Lower lobe of right lung (tissue), 2 donors: ENCODE results near the gene GPR137B. TPM values are rescaled to one million over a fixed set of nuclear protein-coding genes. Genes with fewer than 3 reads are reported as not detected.

Source experiments
- ATAC-seq, 2 donors: fragments of 200-7000 bp; cut with Tn5 transposase; one replicate each; pipeline ENCODE4 v1.9.1; 2020 to 2022; ENCODE audit warnings: mild to moderate bottlenecking in 2 of 2, moderate library complexity in 2 of 2
- DNase-seq: peaks from one replicate; pipeline ENCODE4 v3.0.0-alpha.2; 2020
- H3K27ac ChIP-seq: fragments of 200-600 bp; one replicate; pipeline ENCODE4 v1.8.0; 2022
- H3K27me3 ChIP-seq: fragments of 200-600 bp; one replicate; pipeline ENCODE4 v1.8.0; 2022; ENCODE audit warnings: low read depth
- H3K36me3 ChIP-seq: fragments of 200-600 bp; one replicate; pipeline ENCODE4 v1.8.0; 2022; ENCODE audit warnings: mild to moderate bottlenecking
- H3K4me1 ChIP-seq: fragments of 200-600 bp; one replicate; pipeline ENCODE4 v1.8.0; 2022
- H3K4me3 ChIP-seq: fragments of 200-600 bp; one replicate; pipeline ENCODE4 v1.8.0; 2022; ENCODE audit warnings: mild to moderate bottlenecking
- H3K9me3 ChIP-seq: fragments of 200-600 bp; one replicate; pipeline ENCODE4 v1.8.0; 2022
- intact Hi-C: fragments of 100-400 bp; cut with DNase I; formaldehyde crosslinking; loops from one replicate; pipeline ENCODE4 v1.11.0; 2022
- total RNA-seq: library from RNA; stranded (reverse); fragmentation: NEBNext Ultra II Directional; extraction: Animal tissue kit (Norgen Biotek cat#: 25700); gene quantifications from one replicate; pipeline ENCODE4 v1.2.1, GENCODE V29; 2021
- TF ChIP-seq, protein P1 (sequence below): fragments of 200-600 bp; IDR thresholded peaks from one replicate; pipeline ENCODE4 v1.8.0; 2022; ENCODE audit warnings: antibody characterized with exemption, mild to moderate bottlenecking
- donor health status: DM: no; HTN: yes; CAD: no; lungs with severe emphysema.

Gene GPR137B
- total RNA-seq, 1 donor from 2014 or later: 38.3 TPM

DNA sequence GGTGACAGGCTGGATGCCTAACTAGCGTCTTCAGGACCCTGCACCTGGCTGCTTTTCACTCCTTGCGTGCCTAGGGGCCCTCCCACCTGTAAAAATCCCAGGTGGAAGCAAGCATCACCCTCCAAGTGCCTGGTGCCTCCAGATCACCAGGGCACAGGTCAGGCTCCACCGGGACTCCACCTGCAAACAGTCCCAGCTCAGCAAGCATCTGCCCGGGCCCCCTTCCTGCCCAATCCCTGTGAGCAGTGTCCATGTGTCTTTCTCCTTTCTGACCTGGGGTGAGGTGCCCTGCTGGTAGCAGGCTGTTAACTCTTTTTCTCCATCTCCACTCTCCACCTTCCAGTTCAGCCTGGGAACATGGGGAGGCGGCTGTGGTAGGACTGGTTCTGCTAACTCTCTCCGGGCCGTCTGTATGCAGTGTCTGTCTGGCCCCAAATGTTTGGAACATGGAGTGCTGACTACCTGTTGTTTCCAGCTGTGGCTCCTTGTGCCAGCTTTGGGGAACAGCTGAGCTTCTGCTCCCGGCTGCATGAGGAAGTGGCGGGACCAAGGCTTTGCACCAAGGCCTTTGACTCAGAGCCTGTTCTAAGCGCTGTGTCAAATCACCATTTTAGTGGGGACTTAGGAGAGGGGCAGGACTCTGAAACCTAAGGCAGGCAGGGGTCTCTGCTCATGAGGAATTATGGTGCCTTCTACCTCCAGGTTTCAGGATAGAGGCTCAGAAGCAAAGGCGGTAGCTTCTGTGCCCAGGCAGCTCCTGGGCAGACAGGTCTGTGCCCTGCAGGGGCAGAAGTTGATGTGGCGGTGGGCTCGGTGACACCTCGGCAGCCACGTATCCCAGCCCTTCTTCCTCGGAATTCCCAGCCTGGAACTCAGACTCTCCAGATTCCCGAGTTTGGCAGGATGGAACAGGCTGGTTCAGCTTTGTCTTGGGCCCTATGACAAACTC, 5.5 kb downstream of the GPR137B start:
- no peak overlapping the region for H3K4me3 ChIP-seq
- DNase-seq (no peak), ATAC-seq (no peak)
- TF ChIP-seq, protein P1, sequence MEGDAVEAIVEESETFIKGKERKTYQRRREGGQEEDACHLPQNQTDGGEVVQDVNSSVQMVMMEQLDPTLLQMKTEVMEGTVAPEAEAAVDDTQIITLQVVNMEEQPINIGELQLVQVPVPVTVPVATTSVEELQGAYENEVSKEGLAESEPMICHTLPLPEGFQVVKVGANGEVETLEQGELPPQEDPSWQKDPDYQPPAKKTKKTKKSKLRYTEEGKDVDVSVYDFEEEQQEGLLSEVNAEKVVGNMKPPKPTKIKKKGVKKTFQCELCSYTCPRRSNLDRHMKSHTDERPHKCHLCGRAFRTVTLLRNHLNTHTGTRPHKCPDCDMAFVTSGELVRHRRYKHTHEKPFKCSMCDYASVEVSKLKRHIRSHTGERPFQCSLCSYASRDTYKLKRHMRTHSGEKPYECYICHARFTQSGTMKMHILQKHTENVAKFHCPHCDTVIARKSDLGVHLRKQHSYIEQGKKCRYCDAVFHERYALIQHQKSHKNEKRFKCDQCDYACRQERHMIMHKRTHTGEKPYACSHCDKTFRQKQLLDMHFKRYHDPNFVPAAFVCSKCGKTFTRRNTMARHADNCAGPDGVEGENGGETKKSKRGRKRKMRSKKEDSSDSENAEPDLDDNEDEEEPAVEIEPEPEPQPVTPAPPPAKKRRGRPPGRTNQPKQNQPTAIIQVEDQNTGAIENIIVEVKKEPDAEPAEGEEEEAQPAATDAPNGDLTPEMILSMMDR: no peak
- no peaks in the 10 kb centered on the region for H3K9me3 ChIP-seq
- H3K36me3 ChIP-seq: no peaks in the 10 kb centered on the region
- intact Hi-C loops: no loop called here
- peaks cover 18% of the 10 kb centered on the region for H3K4me1 ChIP-seq
- H3K27me3 ChIP-seq: no peaks in the 10 kb centered on the region
- H3K27ac ChIP-seq: no peak overlapping the region

DNA sequence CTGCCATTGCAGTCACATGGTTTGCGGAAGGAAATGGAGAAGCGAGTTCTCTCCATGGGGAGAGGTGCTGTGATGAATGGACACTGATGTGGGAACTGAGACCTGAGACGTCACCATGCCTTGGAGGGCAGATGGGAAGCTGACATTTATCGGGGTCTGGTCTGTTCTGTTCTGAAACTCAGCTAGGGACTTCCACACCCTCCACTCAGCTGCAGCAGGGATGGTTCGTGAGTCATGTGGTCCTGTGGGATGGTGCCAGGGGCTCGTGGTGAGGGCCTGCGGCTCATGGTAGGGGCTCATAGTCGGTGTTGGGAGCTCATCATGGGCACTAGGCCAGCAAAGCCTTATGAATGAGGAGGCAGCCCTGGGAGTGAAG, 6.1 kb downstream of the GPR137B start:
- intact Hi-C loops: no loop called here

DNA sequence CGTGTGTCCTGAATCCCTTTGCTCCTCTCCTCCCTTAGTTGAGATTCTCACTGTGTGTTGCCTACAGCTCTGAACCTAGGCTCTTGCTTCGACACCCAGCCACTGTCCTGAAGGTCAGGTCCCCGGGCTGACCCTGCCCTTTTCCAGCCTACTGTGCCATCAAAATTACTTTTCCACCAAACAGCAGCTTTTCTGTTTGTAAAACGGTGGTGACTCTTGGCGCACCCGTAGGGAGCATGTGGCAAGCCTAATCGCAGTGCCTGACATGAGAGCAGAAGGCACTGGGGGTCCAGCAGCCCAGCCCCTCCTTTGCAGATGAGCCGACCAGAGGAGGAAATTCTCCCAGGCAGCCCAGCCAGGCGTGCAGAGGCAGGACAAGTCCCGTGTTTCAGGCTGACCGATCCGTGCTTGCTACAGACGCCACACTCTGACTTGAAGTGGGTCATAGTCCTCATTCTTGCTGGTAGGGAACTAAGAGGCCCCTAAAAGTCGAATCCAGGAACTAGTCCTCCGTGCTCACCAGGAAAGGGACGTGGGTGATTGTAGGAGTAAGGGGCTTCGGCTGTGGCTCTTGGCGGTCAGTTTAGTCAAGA, 6.8 kb downstream of the GPR137B start:
- H3K4me1 ChIP-seq: peaks cover 14% of the 10 kb centered on the region
- TF ChIP-seq, protein P1: no peak
- DNase-seq: no peak
- no peaks in the 10 kb centered on the region for H3K36me3 ChIP-seq
- intact Hi-C loops: no loop called here
- no peak for ATAC-seq
- H3K27ac ChIP-seq: no peak overlapping the region
- no peak overlapping the region for H3K4me3 ChIP-seq
- no peaks in the 10 kb centered on the region for H3K27me3 ChIP-seq
- no peaks in the 10 kb centered on the region for H3K9me3 ChIP-seq

More for the DNA sequence above, 6.1 kb downstream of the GPR137B start:
- Histone ChIP-seq H3K4me1 (peaks cover 18% of the 10 kb centered on the region), H3K27me3 (no peaks in the 10 kb centered on the region), H3K27ac (no peak overlapping the region), H3K4me3 (no peak overlapping the region), H3K9me3 (no peaks in the 10 kb centered on the region), H3K36me3 (no peaks in the 10 kb centered on the region)
- TF ChIP-seq, protein P1: no peak
- peak in 1 of 2 donors; percentile 13 for ATAC-seq
- no peak for DNase-seq

DNA sequence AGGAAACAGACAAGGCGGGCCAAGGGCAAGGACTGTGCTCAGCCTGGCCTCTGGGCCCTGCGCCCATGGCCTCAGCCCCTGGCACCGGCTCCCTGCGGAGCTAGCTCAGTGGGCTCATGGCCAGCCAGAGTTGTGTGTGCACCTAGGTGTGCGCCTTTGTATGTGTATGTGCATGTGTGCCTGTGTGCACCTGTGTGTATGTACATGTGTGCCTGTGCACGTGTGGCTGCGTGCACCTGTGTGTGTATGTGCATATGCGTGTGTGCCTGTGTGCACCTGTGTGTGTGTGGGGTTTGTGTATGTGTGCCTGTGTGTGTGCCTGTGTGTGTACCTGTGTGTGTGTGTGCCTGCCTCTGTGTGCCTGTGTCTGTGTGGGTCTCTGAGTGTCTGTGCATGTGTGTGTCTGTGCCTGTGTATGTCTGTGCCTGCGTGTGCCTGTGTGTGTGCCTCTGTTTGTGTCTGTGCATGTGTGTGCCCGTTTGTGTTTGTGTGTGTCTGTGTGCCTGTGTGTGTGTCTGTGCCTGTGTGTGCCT, 7.4 kb downstream of the GPR137B start:
- H3K4me3 ChIP-seq: no peak overlapping the region
- H3K4me1 ChIP-seq: peaks cover 8% of the 10 kb centered on the region
- DNase-seq (no peak), ATAC-seq (peak in 1 of 2 donors; percentile 27)
- H3K27me3 ChIP-seq: no peaks in the 10 kb centered on the region
- H3K9me3 ChIP-seq: no peaks in the 10 kb centered on the region
- no peaks in the 10 kb centered on the region for H3K36me3 ChIP-seq
- intact Hi-C loops: no loop called here
- TF ChIP-seq, protein P1: no peak
- H3K27ac ChIP-seq: no peak overlapping the region

DNA sequence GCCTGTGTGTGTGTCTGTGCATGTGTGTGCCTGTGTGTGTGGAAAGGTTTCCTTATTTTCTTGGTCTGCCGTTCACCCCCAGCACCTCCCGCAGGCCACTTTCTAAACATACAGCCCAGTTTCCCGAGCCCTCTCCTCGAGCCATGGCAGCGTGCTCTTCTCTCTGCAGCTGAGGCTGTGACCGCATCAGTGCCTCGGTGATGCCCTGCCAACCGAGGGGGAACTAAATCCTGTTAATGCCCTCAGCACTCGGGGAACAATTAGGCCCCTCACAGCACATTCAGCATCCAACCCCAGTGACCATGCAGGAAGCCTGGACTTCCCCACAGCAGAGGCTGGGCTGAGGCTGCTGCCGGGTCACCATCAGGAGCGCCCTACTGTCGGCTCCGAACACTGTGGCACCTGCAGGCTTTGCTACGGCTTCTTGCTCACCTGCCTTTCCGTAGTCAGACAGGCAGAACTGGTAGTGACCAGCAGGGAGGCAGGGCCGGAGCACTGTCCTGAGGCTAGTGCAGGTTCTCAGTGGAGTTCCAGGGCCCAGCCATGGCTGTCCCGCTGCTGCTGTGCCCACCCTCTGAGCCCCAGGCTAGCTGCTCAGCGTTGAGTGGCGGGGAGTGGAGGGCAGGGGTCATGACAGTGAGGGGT, 8.1 kb downstream of the GPR137B start:
- intact Hi-C loops: no loop called here
- Histone ChIP-seq H3K27me3 (no peaks in the 10 kb centered on the region), H3K4me3 (no peak overlapping the region), H3K36me3 (no peaks in the 10 kb centered on the region), H3K9me3 (no peaks in the 10 kb centered on the region), H3K4me1 (peaks cover 7% of the 10 kb centered on the region), H3K27ac (no peak overlapping the region)
- no peak for ATAC-seq
- DNase-seq: no peak
- TF ChIP-seq, protein P1: no peak
